WERI-Rb-1 (cell line): Measurements from ENCODE around the gene CENPU.

Source experiments
- DNase-seq: peaks from one replicate; pipeline ENCODE4 v3.0.0-alpha.2; 2020
- H3K27ac ChIP-seq: fragments of 250-450 bp; sonication (Bioruptor Pico); 2 replicates; pipeline ENCODE4 v1.5.1; 2020; ENCODE audit warnings: mild to moderate bottlenecking, moderate library complexity
- H3K27me3 ChIP-seq: fragments of 250-450 bp; sonication (Bioruptor Pico); 2 replicates; pipeline ENCODE4 v1.5.1; 2021; ENCODE audit warnings: mild to moderate bottlenecking, low read depth, moderate library complexity; ENCODE audit not compliant: insufficient read depth, severe bottlenecking
- H3K36me3 ChIP-seq: fragments of 250-450 bp; sonication (Bioruptor Pico); 2 replicates; pipeline ENCODE4 v1.5.1; 2020; ENCODE audit warnings: mild to moderate bottlenecking, moderate library complexity
- H3K4me3 ChIP-seq: 2 replicates; pipeline ENCODE4 v1.5.1; 2011; ENCODE audit warnings: low read depth, mild to moderate bottlenecking, control low read depth, low read length
- H3K9me3 ChIP-seq: fragments of 250-450 bp; sonication (Bioruptor Pico); 2 replicates; pipeline ENCODE4 v1.5.1; 2021; ENCODE audit warnings: mild to moderate bottlenecking, moderate library complexity; ENCODE audit not compliant: severe bottlenecking
- CTCF ChIP-seq: IDR thresholded peaks from 2 replicates; pipeline ENCODE4 v1.5.1; 2011; ENCODE audit warnings: low read depth, mild to moderate bottlenecking, control low read depth, inconsistent platforms, low read length

Gene CENPU

GRCh38 chr4:184675821-184676492 lies 57.9 kb downstream of the CENPU start:
- no peak overlapping the region for H3K4me3 ChIP-seq
- no peak for DNase-seq
- H3K27ac ChIP-seq = no peak overlapping the region
- H3K9me3 ChIP-seq = no peaks in the 10 kb centered on the region
- TF ChIP-seq CTCF = no peak
- H3K27me3 ChIP-seq = no peaks in the 10 kb centered on the region
- H3K36me3 ChIP-seq = peaks cover 32% of the 10 kb centered on the region

- Histone ChIP-seq H3K27ac (no peak overlapping the region), H3K4me3 (no peak overlapping the region), H3K36me3 (peaks cover 30% of the 10 kb centered on the region), H3K27me3 (no peaks in the 10 kb centered on the region), H3K9me3 (no peaks in the 10 kb centered on the region)
- no peak for TF ChIP-seq CTCF
- DNase-seq = no peak
Measured at GRCh38 chr4:184675018-184675417, 58.9 kb downstream of the CENPU start.

DNA sequence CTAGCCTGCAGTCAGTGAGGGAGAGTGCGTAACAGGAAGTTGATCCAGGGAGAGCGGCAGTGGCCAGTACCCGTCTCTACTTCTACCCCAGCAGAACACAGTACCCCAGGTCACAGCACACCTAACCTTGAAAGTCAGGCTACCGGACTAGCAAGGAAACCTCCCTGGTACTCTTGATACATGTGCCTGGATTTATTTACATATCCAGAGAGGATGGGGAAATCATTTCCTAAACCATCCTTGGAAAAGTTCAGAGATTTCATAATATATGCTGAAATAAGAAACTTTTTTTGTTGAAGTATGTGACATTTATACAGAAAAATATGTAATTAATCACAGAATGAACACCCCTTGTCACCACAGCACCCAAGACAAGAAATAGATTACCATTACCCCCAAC lies 59.9 kb downstream of the CENPU start:
- DNase-seq = no peak
- no peak overlapping the region for H3K4me3 ChIP-seq
- H3K36me3 ChIP-seq = peaks cover 24% of the 10 kb centered on the region
- no peaks in the 10 kb centered on the region for H3K9me3 ChIP-seq
- H3K27me3 ChIP-seq = no peaks in the 10 kb centered on the region
- H3K27ac ChIP-seq = no peak overlapping the region
- no peak for TF ChIP-seq CTCF

- no peaks in the 10 kb centered on the region for H3K27me3 ChIP-seq
- H3K27ac ChIP-seq = no peak overlapping the region
Measured at GRCh38 chr4:184672741-184673140, 61.2 kb downstream of the CENPU start.

GRCh38 chr4:184671101-184671500 lies 62.8 kb downstream of the CENPU start:
- Histone ChIP-seq H3K36me3 (peaks cover 43% of the 10 kb centered on the region), H3K27ac (no peak overlapping the region), H3K27me3 (no peaks in the 10 kb centered on the region), H3K4me3 (no peak overlapping the region), H3K9me3 (no peaks in the 10 kb centered on the region)
- no peak for DNase-seq
- no peak for TF ChIP-seq CTCF

More at GRCh38 chr4:184672741-184673140, 61.2 kb downstream of the CENPU start:
- no peak for DNase-seq
- no peak for TF ChIP-seq CTCF
- Histone ChIP-seq H3K9me3 (no peaks in the 10 kb centered on the region), H3K36me3 (peaks cover 31% of the 10 kb centered on the region), H3K4me3 (no peak overlapping the region)

GRCh38 chr4:184669251-184669650 lies 64.6 kb downstream of the CENPU start:
- Histone ChIP-seq H3K36me3 (peaks cover 35% of the 10 kb centered on the region), H3K27ac (no peak overlapping the region)
- no peak for TF ChIP-seq CTCF

More at GRCh38 chr4:184669251-184669650, 64.6 kb downstream of the CENPU start:
- Histone ChIP-seq H3K27me3 (no peaks in the 10 kb centered on the region), H3K4me3 (no peak overlapping the region), H3K9me3 (no peaks in the 10 kb centered on the region)
- DNase-seq = no peak
